Measurements from ENCODE around the gene SSH2.

GRCh38 chr17:29846298-29846697 is 83.7 kb downstream of the SSH2 start:
- no peak for TF ChIP-seq CTCF (conservative IDR thresholded peaks at IDR 0.05 in 1 of 2, IDR thresholded peaks at IDR 0.05 in 1 of 2; ENCODE audit: extremely low read depth in 1 of 2, insufficient read depth in 1 of 2, low read depth in 1 of 2, low read length in 2 of 2)
- TF ChIP-seq EZH2 (IDR thresholded peaks at IDR 0.05; ENCODE audit: borderline replicate concordance, low read length) = no peak

All from mammary epithelial cell (primary cell).